ENCODE results near the gene USP9X.

DNA sequence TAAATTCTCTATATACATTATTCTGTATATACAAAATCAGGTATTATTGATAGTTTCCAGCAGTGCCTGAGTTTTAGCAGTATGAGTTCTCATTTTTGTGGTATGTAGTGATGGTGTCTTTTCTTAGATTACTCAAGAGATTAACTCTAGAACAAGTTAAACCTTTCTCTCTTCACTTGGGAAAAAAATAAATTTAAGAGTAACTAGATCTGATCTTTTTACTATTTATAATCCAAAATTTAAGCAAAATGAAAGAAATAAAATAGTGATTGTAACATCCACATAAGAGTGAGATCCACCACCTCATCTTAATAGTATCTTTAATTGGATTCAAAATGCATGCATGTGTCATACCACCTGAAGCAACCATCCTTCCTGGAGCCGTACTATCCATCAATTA, 124.6 kb downstream of the USP9X start:
- TF ChIP-seq, protein P1, sequence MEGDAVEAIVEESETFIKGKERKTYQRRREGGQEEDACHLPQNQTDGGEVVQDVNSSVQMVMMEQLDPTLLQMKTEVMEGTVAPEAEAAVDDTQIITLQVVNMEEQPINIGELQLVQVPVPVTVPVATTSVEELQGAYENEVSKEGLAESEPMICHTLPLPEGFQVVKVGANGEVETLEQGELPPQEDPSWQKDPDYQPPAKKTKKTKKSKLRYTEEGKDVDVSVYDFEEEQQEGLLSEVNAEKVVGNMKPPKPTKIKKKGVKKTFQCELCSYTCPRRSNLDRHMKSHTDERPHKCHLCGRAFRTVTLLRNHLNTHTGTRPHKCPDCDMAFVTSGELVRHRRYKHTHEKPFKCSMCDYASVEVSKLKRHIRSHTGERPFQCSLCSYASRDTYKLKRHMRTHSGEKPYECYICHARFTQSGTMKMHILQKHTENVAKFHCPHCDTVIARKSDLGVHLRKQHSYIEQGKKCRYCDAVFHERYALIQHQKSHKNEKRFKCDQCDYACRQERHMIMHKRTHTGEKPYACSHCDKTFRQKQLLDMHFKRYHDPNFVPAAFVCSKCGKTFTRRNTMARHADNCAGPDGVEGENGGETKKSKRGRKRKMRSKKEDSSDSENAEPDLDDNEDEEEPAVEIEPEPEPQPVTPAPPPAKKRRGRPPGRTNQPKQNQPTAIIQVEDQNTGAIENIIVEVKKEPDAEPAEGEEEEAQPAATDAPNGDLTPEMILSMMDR (conservative IDR thresholded peaks at IDR 0.05), result no peak
- TF ChIP-seq ZFX (IDR thresholded peaks at IDR 0.05), result no peak
